Body of pancreas (tissue), 4 donors: Measurements from ENCODE around the gene AURKAIP1. TPM values are rescaled to one million over a fixed set of nuclear protein-coding genes. Genes with fewer than 3 reads are reported as not detected.
A peak's percentile ranks its signal among the peaks of the same experiment; 100 is the strongest.

Source experiments
- ATAC-seq: fragments of 150-250 bp; one replicate; pipeline ENCODE4 v1.9.1; 2016
- DNase-seq, 4 donors: peaks; one replicate each; pipeline ENCODE4 v3.0.0-alpha.2; 2019
- H3K27ac ChIP-seq, 4 donors: fragments of 200-600 bp; sonication (generic); 1 replicate in 3 of 4; 2 replicates in 1 of 4; pipeline versions ENCODE4 v1.5.1 to v1.6.1; 2016 to 2019; ENCODE audit warnings: mild to moderate bottlenecking in 1 of 4, mixed read lengths in 1 of 4, moderate library complexity in 1 of 4
- H3K27me3 ChIP-seq, 2 donors: fragments of 200-600 bp; sonication (generic); one replicate each; pipeline ENCODE4 v1.6.0; 2016; ENCODE audit warnings: mild to moderate bottlenecking in 1 of 2
- H3K36me3 ChIP-seq, 2 donors: fragments of 200-600 bp; sonication (generic); replicated peaks in 1 of 2; 2 replicates each; pipeline ENCODE4 v1.5.1; 2016; ENCODE audit warnings: low read depth in 2 of 2; ENCODE audit not compliant: insufficient read depth in 1 of 2
- H3K4me1 ChIP-seq: fragments of 200-600 bp; sonication (generic); one replicate; pipeline ENCODE4 v1.6.0; 2016
- H3K4me3 ChIP-seq, 2 donors: fragments of 200-600 bp; sonication (generic); 1 replicate in 1 of 2; 2 replicates in 1 of 2; pipeline ENCODE4 v1.5.1; 2016 to 2019
- H3K9me3 ChIP-seq, 3 donors: fragments of 200-600 bp; sonication (generic); 1 replicate in 2 of 3; 2 replicates in 1 of 3; pipeline ENCODE4 v1.5.1; 2016
- CTCF ChIP-seq, 7 experiments: fragments of 450-650 bp in 4 of 7; fragments of 200-600 bp in 3 of 7; sonication (generic) in 3 of 7; IDR thresholded peaks; one replicate each; pipeline ENCODE4 v1.5.1; 2016 to 2019; ENCODE audit warnings: antibody characterized with exemption in 7 of 7
- POLR2A ChIP-seq, 3 donors: fragments of 450-650 bp; IDR thresholded peaks; one replicate each; pipeline ENCODE4 v1.6.1; 2016; ENCODE audit warnings: antibody characterized with exemption in 3 of 3, mild to moderate bottlenecking in 2 of 3
- WGBS, 2 donors: methylation state at CpG; one replicate each; pipeline ENCODE4 v1.1.5; 2017; 5-methylcytosine and 5-hydroxymethylcytosine counted together
- intact Hi-C: fragments of 100-400 bp; cut with DNase I; formaldehyde crosslinking; loops from one replicate; pipeline ENCODE4 v1.15.1; 2023
- total RNA-seq, 2 donors: library from RNA; depleted of rRNA; stranded (reverse); fragments of >200 nt; gene quantifications; one replicate each; pipeline ENCODE4 v1.1.0, GENCODE V29; 2016

AURKAIP1 gene
- total RNA-seq, 2 donors from 2014 or later = 79.4 to 93.7 TPM

GRCh38 chr1:1333551-1334241 is 41.3 kb downstream of the AURKAIP1 start:
- intact Hi-C loops = no loop called here
- peaks cover 0 to 4% of the 10 kb centered on the region in 2 donors for H3K36me3 ChIP-seq
- no peaks in the 10 kb centered on the region for H3K9me3 ChIP-seq
- ATAC-seq (no peak), DNase-seq (peak in 2 of 4 donors; percentile 57 to 62)
- H3K27me3 ChIP-seq = no peaks in the 10 kb centered on the region
- peaks cover 10% of the 10 kb centered on the region for H3K4me1 ChIP-seq
- 70 to 78% methylated on average over 15 to 35 of the region's 36 CpGs for WGBS, 2 donors
- TF ChIP-seq POLR2A (IDR thresholded peaks at IDR 0.05) (no peak), CTCF (IDR thresholded peaks at IDR 0.05) (peak in 2 of 7 experiments; percentile 3 to 6)
- no peak overlapping the region for H3K27ac ChIP-seq
- H3K4me3 ChIP-seq = no peak overlapping the region

GRCh38 chr1:1332774-1333480 is 42.1 kb downstream of the AURKAIP1 start:
- no peak for ATAC-seq
- TF ChIP-seq CTCF (IDR thresholded peaks at IDR 0.05) = no peak
- no peak for TF ChIP-seq POLR2A (IDR thresholded peaks at IDR 0.05)
- Histone ChIP-seq H3K9me3 (no peaks in the 10 kb centered on the region), H3K27me3 (no peaks in the 10 kb centered on the region), H3K27ac (no peak overlapping the region), H3K4me1 (peaks cover 10% of the 10 kb centered on the region), H3K4me3 (no peak overlapping the region), H3K36me3 (peaks cover 0 to 5% of the 10 kb centered on the region in 2 donors)
- DNase-seq = peak in 2 of 4 donors; percentile 29 to 43
- intact Hi-C loops = no loop called here
- WGBS, 2 donors = 58 to 67% methylated on average over 17 to 29 of the region's 48 CpGs

- ATAC-seq (no peak), DNase-seq (no peak)
- no peaks in the 10 kb centered on the region for H3K27me3 ChIP-seq
- H3K4me3 ChIP-seq = no peak overlapping the region
- intact Hi-C loops = no loop called here
- no peak for TF ChIP-seq CTCF (IDR thresholded peaks at IDR 0.05)
- peak in 1 of 3 donors; percentile 8 for TF ChIP-seq POLR2A (IDR thresholded peaks at IDR 0.05)
- no peak overlapping the region for H3K27ac ChIP-seq
- 72 to 84% methylated on average over 12 to 52 of the region's 57 CpGs for WGBS, 2 donors
- peaks cover 10% of the 10 kb centered on the region for H3K4me1 ChIP-seq
- H3K36me3 ChIP-seq = peaks cover 3 to 8% of the 10 kb centered on the region in 2 donors
- H3K9me3 ChIP-seq = no peaks in the 10 kb centered on the region
These were observed 42.8 kb downstream of the AURKAIP1 start for GRCh38 chr1:1332031-1332755.

GRCh38 chr1:1331068-1331965 is 43.7 kb downstream of the AURKAIP1 start, which contains the start of gene TAS1R3:
Gene TAS1R3 (plus strand): TSS chr1:1331280. CDS start chr1:1331346, 66 bp downstream.
- ATAC-seq (no peak), DNase-seq (no peak)
- no peak within 1 kb of the TSS for H3K27ac ChIP-seq
- H3K27me3 ChIP-seq = no peaks in the 10 kb centered on the region
- TF ChIP-seq POLR2A (IDR thresholded peaks at IDR 0.05) (no peak), CTCF (IDR thresholded peaks at IDR 0.05) (no peak)
- H3K4me1 ChIP-seq = peaks cover 16% of the 10 kb centered on the region
- intact Hi-C loops = no loop called here
- peaks cover 3 to 8% of the 10 kb centered on the region in 2 donors for H3K36me3 ChIP-seq
- 64 to 71% methylated on average over 16 to 32 of the region's 41 CpGs for WGBS, 2 donors
- no peak within 1 kb of the TSS for H3K4me3 ChIP-seq
- H3K9me3 ChIP-seq = no peaks in the 10 kb centered on the region
